GM12878 (cell line): ENCODE results near the gene MAML3.

Source experiments
- CBFB ChIP-seq: IDR thresholded peaks from 2 replicates; pipeline ENCODE4 v1.6.1; 2016; ENCODE audit warnings: antibody characterized with exemption, low read depth
- CEBPZ ChIP-seq: fragments of 150-350 bp; IDR thresholded peaks from 2 replicates; pipeline ENCODE4 v1.6.1; 2016; ENCODE audit warnings: low read depth, low read length

GRCh38 chr4:139922406-139923024 lies 231.5 kb downstream of the MAML3 start:
- TF ChIP-seq CEBPZ (no peak), CBFB (no peak)
